Upper lobe of right lung (tissue), 1 donor: ENCODE results near the gene MLLT3. TPM values are rescaled to one million over a fixed set of nuclear protein-coding genes. Genes with fewer than 3 reads are reported as not detected.

Experiments
- ATAC-seq: fragments of 200-7000 bp; cut with Tn5 transposase; one replicate; pipeline ENCODE4 v1.9.1; 2020; ENCODE audit warnings: mild to moderate bottlenecking, moderate library complexity
- DNase-seq: peaks from one replicate; pipeline ENCODE4 v3.0.0-alpha.2; 2020
- H3K27ac ChIP-seq: fragments of 200-600 bp; one replicate; pipeline ENCODE4 v1.8.0; 2022
- H3K27me3 ChIP-seq: fragments of 200-600 bp; one replicate; pipeline ENCODE4 v1.8.0; 2022; ENCODE audit warnings: mild to moderate bottlenecking
- H3K36me3 ChIP-seq: fragments of 200-600 bp; one replicate; pipeline ENCODE4 v1.8.0; 2022
- H3K4me1 ChIP-seq: fragments of 200-600 bp; one replicate; pipeline ENCODE4 v1.8.0; 2022
- H3K4me3 ChIP-seq: fragments of 200-600 bp; one replicate; pipeline ENCODE4 v1.8.0; 2022; ENCODE audit warnings: mild to moderate bottlenecking
- H3K9me3 ChIP-seq: fragments of 200-600 bp; one replicate; pipeline ENCODE4 v1.8.0; 2022
- CTCF ChIP-seq: fragments of 200-600 bp; IDR thresholded peaks from one replicate; pipeline ENCODE4 v1.8.0; 2022; ENCODE audit warnings: antibody characterized with exemption
- intact Hi-C: fragments of 100-400 bp; cut with DNase I; formaldehyde crosslinking; loops from one replicate; pipeline ENCODE4 v1.11.0; 2022
- total RNA-seq: library from RNA; stranded (reverse); fragmentation: NEBNext Ultra II Directional; extraction: Animal tissue kit (Norgen Biotek cat#: 25700); gene quantifications from one replicate; pipeline ENCODE4 v1.2.1, GENCODE V29; 2021
- donor health status: DM: no; HTN: yes; CAD: no; lungs with severe emphysema.

MLLT3 gene
- total RNA-seq, 1 donor from 2014 or later = 15.4 TPM

- TF ChIP-seq CTCF = no peak
- H3K27ac ChIP-seq = no peak overlapping the region
- H3K36me3 ChIP-seq = no peaks in the 10 kb centered on the region
- ATAC-seq = no peak
- intact Hi-C loops = no loop called here
- H3K4me1 ChIP-seq = peaks cover 9% of the 10 kb centered on the region
- DNase-seq = no peak
- H3K4me3 ChIP-seq = no peak overlapping the region
- H3K27me3 ChIP-seq = no peaks in the 10 kb centered on the region
- no peaks in the 10 kb centered on the region for H3K9me3 ChIP-seq
Measured at GRCh38 chr9:20476912-20477521, 145.3 kb downstream of the MLLT3 start.

GRCh38 chr9:20474496-20474895 is 147.8 kb downstream of the MLLT3 start:
- no peak for ATAC-seq
- Histone ChIP-seq H3K27me3 (no peaks in the 10 kb centered on the region), H3K4me1 (peaks cover 9% of the 10 kb centered on the region), H3K9me3 (no peaks in the 10 kb centered on the region), H3K4me3 (no peak overlapping the region), H3K36me3 (no peaks in the 10 kb centered on the region), H3K27ac (no peak overlapping the region)
- intact Hi-C loops = no loop called here
- TF ChIP-seq CTCF = no peak
- no peak for DNase-seq

GRCh38 chr9:20473515-20474013 is 148.7 kb downstream of the MLLT3 start:
- intact Hi-C loops = no loop called here
- no peak for ATAC-seq
- Histone ChIP-seq H3K9me3 (no peaks in the 10 kb centered on the region), H3K27ac (no peak overlapping the region), H3K4me3 (no peak overlapping the region), H3K4me1 (peaks cover 9% of the 10 kb centered on the region), H3K27me3 (no peaks in the 10 kb centered on the region), H3K36me3 (no peaks in the 10 kb centered on the region)
- no peak for DNase-seq
- TF ChIP-seq CTCF = no peak

GRCh38 chr9:20472342-20473045 is 149.8 kb downstream of the MLLT3 start:
- intact Hi-C loops = no loop called here
- peaks cover 9% of the 10 kb centered on the region for H3K4me1 ChIP-seq
- ATAC-seq = no peak
- no peak for DNase-seq
- no peaks in the 10 kb centered on the region for H3K36me3 ChIP-seq
- no peak overlapping the region for H3K4me3 ChIP-seq
- TF ChIP-seq CTCF = no peak
- no peaks in the 10 kb centered on the region for H3K27me3 ChIP-seq
- H3K9me3 ChIP-seq = no peaks in the 10 kb centered on the region
- H3K27ac ChIP-seq = no peak overlapping the region

GRCh38 chr9:20466328-20467008 is 155.8 kb downstream of the MLLT3 start:
- ATAC-seq = no peak
- no peak overlapping the region for H3K27ac ChIP-seq
- intact Hi-C loops = no loop called here

More at GRCh38 chr9:20466328-20467008, 155.8 kb downstream of the MLLT3 start:
- Histone ChIP-seq H3K27me3 (no peaks in the 10 kb centered on the region), H3K4me3 (no peak overlapping the region), H3K36me3 (no peaks in the 10 kb centered on the region), H3K9me3 (no peaks in the 10 kb centered on the region), H3K4me1 (no peaks in the 10 kb centered on the region)
- no peak for DNase-seq
- TF ChIP-seq CTCF = no peak
